HL-60/S4 (cell line): ENCODE measurements around the gene TNFSF9.

ENCODE experiments used
- in situ Hi-C: fragments of 300-500 bp; cut with MboI; formaldehyde crosslinking; loops from 2 replicates; pipeline ENCODE4 v1.14.3; 2022; ENCODE audit warnings: low sequenced_read_pairs

The TNFSF9 gene

GRCh38 chr19:6530386-6531162, at the start of gene TNFSF9:
Gene TNFSF9 (plus strand): TSS chr19:6531026. CDS start chr19:6531037, 11 bp downstream.
- in situ Hi-C loops = no loop called here

GRCh38 chr19:6481541-6482342, 49.1 kb upstream of the TNFSF9 start, which contains the start of gene DENND1C:
Gene DENND1C (minus strand): TSS chr19:6481787. CDS start chr19:6481695, 92 bp downstream.
- in situ Hi-C loops = no loop called here

GRCh38 chr19:6482343-6482686, 48.5 kb upstream of the TNFSF9 start:
- in situ Hi-C loops = no loop called here

GRCh38 chr19:6483235-6483634, 47.6 kb upstream of the TNFSF9 start:
- in situ Hi-C loops = no loop called here

- in situ Hi-C loops = no loop called here
These were observed 46.6 kb upstream of the TNFSF9 start for GRCh38 chr19:6484230-6484629.

GRCh38 chr19:6484831-6485230, 46.0 kb upstream of the TNFSF9 start:
- in situ Hi-C loops = no loop called here

- in situ Hi-C loops = no loop called here
These were observed 41.4 kb upstream of the TNFSF9 start for GRCh38 chr19:6489278-6490061.

- in situ Hi-C loops = no loop called here
These were observed 40.7 kb upstream of the TNFSF9 start for GRCh38 chr19:6490134-6490533.

GRCh38 chr19:6491802-6492592, 38.8 kb upstream of the TNFSF9 start:
- in situ Hi-C loops = no loop called here

GRCh38 chr19:6494438-6495036, 36.3 kb upstream of the TNFSF9 start:
- in situ Hi-C loops = no loop called here

- in situ Hi-C loops = no loop called here
These were observed 34.9 kb upstream of the TNFSF9 start for GRCh38 chr19:6495947-6496346.

GRCh38 chr19:6498294-6499036, 32.4 kb upstream of the TNFSF9 start:
- in situ Hi-C loops = no loop called here

- in situ Hi-C loops = no loop called here
These were observed 31.6 kb upstream of the TNFSF9 start for GRCh38 chr19:6499052-6499790.

GRCh38 chr19:6500837-6501739, 29.7 kb upstream of the TNFSF9 start:
- in situ Hi-C loops = no loop called here

GRCh38 chr19:6501740-6502648, 28.8 kb upstream of the TNFSF9 start, which contains the start of gene TUBB4A:
Gene TUBB4A (minus strand): TSS chr19:6502309. CDS start chr19:6502212, 97 bp downstream.
- in situ Hi-C loops = no loop called here

- in situ Hi-C loops = no loop called here
These were observed 27.2 kb upstream of the TNFSF9 start for GRCh38 chr19:6503407-6504201.
